GM23338 (cell line): ENCODE measurements around the gene TMEM209. TPM values are rescaled to one million over a fixed set of nuclear protein-coding genes. Genes with fewer than 3 reads are reported as not detected.

ENCODE experiments used
- ATAC-seq: fragments of 200-7000 bp; cut with Tn5 transposase; 3 replicates; pipeline ENCODE4 v1.9.1; 2020
- DNase-seq: peaks from one replicate; pipeline ENCODE4 v3.0.0-alpha.2; 2015; ENCODE audit warnings: low spot score
- H2AFZ ChIP-seq: fragments of 200-600 bp; sonication (generic); 2 replicates; pipeline ENCODE4 v1.8.0; 2016; ENCODE audit warnings: antibody characterized with exemption, mild to moderate bottlenecking, moderate library complexity
- H3F3A ChIP-seq: fragments of 200-600 bp; sonication (generic); replicated peaks from 2 replicates; pipeline ENCODE4 v1.8.0; 2017; ENCODE audit warnings: antibody characterized with exemption, mixed run types, low read depth
- H3K27ac ChIP-seq: fragments of 200-600 bp; sonication (generic); 2 replicates; pipeline ENCODE4 v1.6.1; 2016; ENCODE audit warnings: low read depth
- H3K27me3 ChIP-seq: fragments of 200-600 bp; sonication (generic); 2 replicates; pipeline ENCODE4 v1.8.0; 2016; ENCODE audit warnings: mild to moderate bottlenecking, mixed run types, moderate library complexity; ENCODE audit not compliant: insufficient read depth
- H3K36me3 ChIP-seq: fragments of 200-600 bp; sonication (generic); 2 replicates; pipeline ENCODE4 v1.8.0; 2016; ENCODE audit warnings: mild to moderate bottlenecking; ENCODE audit not compliant: insufficient read depth
- H3K4me1 ChIP-seq: fragments of 200-600 bp; sonication (generic); 2 replicates; pipeline ENCODE4 v1.8.0; 2016; ENCODE audit warnings: mild to moderate bottlenecking, moderate library complexity; ENCODE audit not compliant: insufficient read depth
- H3K4me2 ChIP-seq: fragments of 200-600 bp; sonication (generic); 2 replicates; pipeline ENCODE4 v1.7.1; 2017; ENCODE audit warnings: mixed run types
- H3K4me3 ChIP-seq: fragments of 200-600 bp; sonication (generic); 2 replicates; pipeline ENCODE4 v1.6.1; 2016; ENCODE audit warnings: mixed run types
- H3K79me2 ChIP-seq: fragments of 200-600 bp; sonication (generic); replicated peaks from 2 replicates; pipeline ENCODE4 v1.8.0; 2017; ENCODE audit warnings: mild to moderate bottlenecking; ENCODE audit not compliant: insufficient read depth
- H3K9me2 ChIP-seq: fragments of 200-600 bp; sonication (generic); 2 replicates; pipeline ENCODE4 v1.8.0; 2017; ENCODE audit not compliant: insufficient read depth
- H4K20me1 ChIP-seq: fragments of 200-600 bp; sonication (generic); replicated peaks from 2 replicates; pipeline ENCODE4 v1.8.0; 2017; ENCODE audit warnings: mild to moderate bottlenecking; ENCODE audit not compliant: insufficient read depth
- H3K27ac Mint-ChIP-seq: 2 replicates; pipeline ENCODE4 v1.8.0; 2020; ENCODE audit warnings: inconsistent platforms, mild to moderate bottlenecking, moderate library complexity, mixed read lengths
- H3K27me3 Mint-ChIP-seq: 3 replicates; pipeline ENCODE4 v1.8.0; 2022; ENCODE audit warnings: low read depth, mild to moderate bottlenecking, moderate library complexity, mixed read lengths, inconsistent platforms; ENCODE audit not compliant: insufficient read depth, poor library complexity
- H3K36me3 Mint-ChIP-seq: 3 replicates; pipeline ENCODE4 v1.8.0; 2021; ENCODE audit warnings: low read depth, mild to moderate bottlenecking, inconsistent platforms, moderate library complexity, mixed read lengths
- H3K4me1 Mint-ChIP-seq: 3 replicates; pipeline ENCODE4 v1.8.0; 2020; ENCODE audit warnings: mild to moderate bottlenecking, inconsistent platforms, mixed read lengths
- H3K4me3 Mint-ChIP-seq: 3 replicates; pipeline ENCODE4 v1.8.0; 2021; ENCODE audit warnings: moderate library complexity, mild to moderate bottlenecking, inconsistent platforms, mixed read lengths
- H3K9me3 Mint-ChIP-seq: 3 replicates; pipeline ENCODE4 v1.8.0; 2020; ENCODE audit warnings: moderate library complexity, mild to moderate bottlenecking, inconsistent platforms, mixed read lengths
- CREB1 ChIP-seq: fragments of 250-450 bp; sonication (Bioruptor Pico); IDR thresholded peaks from 2 replicates; pipeline ENCODE4 v1.5.0; 2020; ENCODE audit warnings: low read depth, mild to moderate bottlenecking, moderate library complexity
- CTCF ChIP-seq, 2 experiments: fragments of 200-600 bp in 1 of 2; sonication (generic) in 1 of 2; conservative IDR thresholded peaks; 2 replicates each; pipeline versions ENCODE4 v1.5.1 to v1.6.1; 2016 to 2017; ENCODE audit warnings: antibody characterized with exemption in 2 of 2, low read depth in 2 of 2, mild to moderate bottlenecking in 2 of 2, moderate library complexity in 1 of 2
- ETS1 ChIP-seq: IDR thresholded peaks from 2 replicates; pipeline ENCODE4 v1.6.1; 2016; ENCODE audit warnings: antibody characterized with exemption
- EZH2 ChIP-seq: fragments of 200-600 bp; sonication (generic); IDR thresholded peaks from one replicate; pipeline ENCODE4 v1.8.0; 2017; ENCODE audit warnings: antibody characterized with exemption, mild to moderate bottlenecking, low read depth; ENCODE audit not compliant: unreplicated experiment
- NANOG ChIP-seq: IDR thresholded peaks from 2 replicates; pipeline ENCODE4 v1.6.1; 2016; ENCODE audit warnings: antibody characterized with exemption, borderline replicate concordance
- POLR2AphosphoS5 ChIP-seq: IDR thresholded peaks from 2 replicates; pipeline ENCODE4 v1.6.1; 2016; ENCODE audit warnings: antibody characterized with exemption, low read depth
- REST ChIP-seq: IDR thresholded peaks from one replicate; pipeline ENCODE4 v1.6.1; 2018; ENCODE audit warnings: antibody characterized with exemption; ENCODE audit not compliant: unreplicated experiment
- ZNF114 ChIP-seq: fragments of 250-450 bp; sonication (Bioruptor Pico); IDR thresholded peaks from 2 replicates; pipeline ENCODE4 v1.5.0; 2020; ENCODE audit warnings: mild to moderate bottlenecking, moderate library complexity
- ZNF331 ChIP-seq: fragments of 250-450 bp; sonication (Bioruptor Pico); IDR thresholded peaks from 2 replicates; pipeline ENCODE4 v1.5.0; 2020; ENCODE audit warnings: low read depth, mild to moderate bottlenecking, moderate library complexity
- polyA plus RNA-seq: library from polyadenylated mRNA; unstranded; fragments of >200 nt; fragmentation: Nextera tagmentation; extraction: Ambion mirVana; gene quantifications from 2 replicates; pipeline ENCODE4 v1.2.1, GENCODE V29; 2016
- total RNA-seq: library from RNA; depleted of rRNA; stranded (reverse); fragments of >200 nt; shearing (Covaris generic); gene quantifications from 2 replicates; pipeline ENCODE4 v1.2.3, GENCODE V29; 2014

TMEM209 gene
- total and polyA plus RNA-seq, 2 experiments from 2014 or later: 18.6 to 26.2 TPM

GRCh38 chr7:130174237-130174959 lies 30.8 kb downstream of the TMEM209 start (continued):
- TF ChIP-seq ETS1 (no peak), POLR2AphosphoS5 (no peak), EZH2 (no peak), CREB1 (CRISPR knock-in tag) (no peak)

- no peaks in the 10 kb centered on the region for H3K4me1 Mint-ChIP-seq
- no peak overlapping the region for H3K4me2 ChIP-seq
- H3K27me3 Mint-ChIP-seq: peaks cover 6% of the 10 kb centered on the region
- no peak overlapping the region for H3K4me3 ChIP-seq
- ATAC-seq (no peak), DNase-seq (no peak)
- no peak overlapping the region for H3K4me3 Mint-ChIP-seq
- peaks cover 59% of the 10 kb centered on the region for H3K36me3 Mint-ChIP-seq
- H3K79me2 ChIP-seq: no peaks in the 10 kb centered on the region
- H3K9me2 ChIP-seq: no peaks in the 10 kb centered on the region
- no peak overlapping the region for H3K27ac ChIP-seq
- peaks cover 5% of the 10 kb centered on the region; the same call in 1 of the 3 replicates for H3K9me3 Mint-ChIP-seq
- H3K36me3 ChIP-seq: peaks cover 8% of the 10 kb centered on the region; the same call in 1 of the 2 replicates
- H3F3A ChIP-seq: 0 out of 2 replicates have a peak, but pooled peaks cover 2% of the 10 kb centered on the region
- H2AFZ ChIP-seq: no peak overlapping the region
- no peak overlapping the region for H3K27ac Mint-ChIP-seq
- no peaks in the 10 kb centered on the region for H4K20me1 ChIP-seq
- H3K4me1 ChIP-seq: no peaks in the 10 kb centered on the region
- TF ChIP-seq REST: no peak
- H3K27me3 ChIP-seq: no peaks in the 10 kb centered on the region
These were observed 43.0 kb downstream of the TMEM209 start for GRCh38 chr7:130162196-130162595.

GRCh38 chr7:130160455-130160854 lies 44.8 kb downstream of the TMEM209 start:
- H3K27me3 Mint-ChIP-seq: peaks cover 8% of the 10 kb centered on the region
- no peaks in the 10 kb centered on the region for H3K27me3 ChIP-seq
- H3K27ac ChIP-seq: no peak overlapping the region
- H2AFZ ChIP-seq: no peak overlapping the region
- ATAC-seq: no peak
- no peak overlapping the region for H3K27ac Mint-ChIP-seq
- no peak overlapping the region for H3K4me3 Mint-ChIP-seq
- DNase-seq: no peak
- H3F3A ChIP-seq: 0 out of 2 replicates have a peak, but pooled peaks cover 2% of the 10 kb centered on the region
- H3K36me3 Mint-ChIP-seq: peaks cover 65% of the 10 kb centered on the region
- no peaks in the 10 kb centered on the region for H3K4me1 ChIP-seq
- H3K79me2 ChIP-seq: no peaks in the 10 kb centered on the region
- H3K36me3 ChIP-seq: no peaks in the 10 kb centered on the region
- no peaks in the 10 kb centered on the region for H3K9me2 ChIP-seq
- no peak overlapping the region for H3K4me2 ChIP-seq
- no peaks in the 10 kb centered on the region for H3K4me1 Mint-ChIP-seq
- H3K4me3 ChIP-seq: no peak overlapping the region
- peaks cover 13% of the 10 kb centered on the region for H3K9me3 Mint-ChIP-seq
- no peaks in the 10 kb centered on the region for H4K20me1 ChIP-seq
- TF ChIP-seq NANOG: no peak
- TF ChIP-seq REST: no peak
- no peak for TF ChIP-seq CTCF (conservative IDR thresholded peaks at IDR 0.05; ENCODE audit: low read depth in 2 of 2)
- TF ChIP-seq ZNF114: no peak
- no peak for TF ChIP-seq POLR2AphosphoS5
- no peak for TF ChIP-seq ZNF331
